ENCODE measurements around the gene SGPP1. TPM values are rescaled to one million over a fixed set of nuclear protein-coding genes. Genes with fewer than 3 reads are reported as not detected.

Gene SGPP1
- total and polyA plus RNA-seq, 2 of the 4 experiments (the other 2 are of a cell fraction) = 8.6 to 11.1 TPM

DNA sequence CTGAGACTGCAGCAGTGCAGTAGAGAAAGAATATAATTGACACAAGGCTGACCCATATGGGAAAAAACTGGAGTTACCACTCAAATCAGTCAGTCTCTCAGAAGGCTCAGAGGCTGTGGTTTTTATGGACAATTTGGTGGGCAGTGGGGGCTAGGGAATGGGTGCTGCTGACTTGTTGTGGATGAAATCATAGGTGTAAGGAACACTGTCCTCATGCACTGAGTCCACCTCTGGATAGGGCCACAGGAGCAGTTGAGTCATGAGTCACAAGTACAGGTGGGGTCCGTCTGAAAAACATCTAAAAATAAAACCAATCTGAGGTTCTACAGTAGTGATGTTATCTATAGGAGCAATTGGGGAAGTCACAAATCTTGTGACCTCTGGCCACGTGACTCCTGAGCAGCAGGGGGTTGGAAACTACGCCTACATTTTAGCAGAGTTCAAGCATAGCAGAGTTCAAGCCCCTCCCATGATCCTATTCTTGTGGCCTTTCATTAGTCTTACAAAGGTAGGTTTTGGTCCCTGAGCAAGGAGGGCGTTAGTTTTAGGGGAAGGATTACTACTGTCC lies 18.1 kb upstream of the SGPP1 start:
- Histone ChIP-seq H3K27me3 (ENCODE audit: control insufficient read depth, insufficient read depth, low read length) (peaks cover 4% of the 10 kb centered on the region), H3K23ac (ENCODE audit: low read depth, low read length) (no peak overlapping the region), H2BK20ac (ENCODE audit: low read depth, low read length) (no peak overlapping the region), H2BK15ac (ENCODE audit: low read depth, low read length) (no peak overlapping the region), H3K9me1 (ENCODE audit: insufficient read depth, low read length) (no peaks in the 10 kb centered on the region), H4K91ac (ENCODE audit: insufficient read depth, low read depth, low read length) (no peak overlapping the region), H3K36me3 (ENCODE audit: control insufficient read depth, insufficient read depth, low read length) (no peaks in the 10 kb centered on the region), H4K5ac (ENCODE audit: low read depth, low read length) (no peak overlapping the region), H3K14ac (replicated peaks; ENCODE audit: low read depth, low read length) (no peak overlapping the region), H2AK9ac (replicated peaks; ENCODE audit: low read depth, low read length, poor library complexity) (no peak overlapping the region), H3K4me3 (ENCODE audit: insufficient read depth, low read depth, low read length) (no peak overlapping the region), H3K27ac (ENCODE audit: insufficient read depth, low read length) (no peak overlapping the region), H4K20me1 (ENCODE audit: insufficient read depth, low read length) (no peaks in the 10 kb centered on the region), H3K4me1 (ENCODE audit: control insufficient read depth, insufficient read depth, low read length) (no peaks in the 10 kb centered on the region), H3K4me2 (ENCODE audit: low read depth, low read length) (no peak overlapping the region), H3K4ac (ENCODE audit: low read depth, low read length) (no peak overlapping the region), H3K79me1 (ENCODE audit: low read depth in 1 of 2, low read length in 2 of 2) (no peaks in the 10 kb centered on the region), H3K9me3 (ENCODE audit: control insufficient read depth, insufficient read depth, low read length) (no peaks in the 10 kb centered on the region), H2BK5ac (ENCODE audit: low read depth, low read length, poor library complexity, severe bottlenecking) (no peak overlapping the region), H3K56ac (ENCODE audit: extremely low read depth, insufficient read depth, low read length) (no peak overlapping the region), H2AK5ac (ENCODE audit: low read depth, low read length) (no peak overlapping the region), H3K9ac (ENCODE audit: low read depth, low read length) (no peak overlapping the region), H4K8ac (ENCODE audit: low read depth in 2 of 2, low read length in 2 of 2) (no peak overlapping the region), H2BK120ac (ENCODE audit: low read depth, low read length) (no peak overlapping the region), H3K18ac (ENCODE audit: low read depth, low read length) (no peak overlapping the region), H2AFZ (replicated peaks; ENCODE audit: low read length, poor library complexity) (no peak overlapping the region)
- dilution Hi-C loops (cut with HindIII; ENCODE audit: low sequenced_read_pairs, unreplicated experiment) = no loop called here
- TF ChIP-seq RCOR1 (IDR thresholded peaks at IDR 0.05; ENCODE audit: insufficient replicate concordance, low read length) = no peak
- no peak for TF ChIP-seq POLR2A (IDR thresholded peaks at IDR 0.05; ENCODE audit: low read depth, low read length)
- TF ChIP-seq, protein P1, sequence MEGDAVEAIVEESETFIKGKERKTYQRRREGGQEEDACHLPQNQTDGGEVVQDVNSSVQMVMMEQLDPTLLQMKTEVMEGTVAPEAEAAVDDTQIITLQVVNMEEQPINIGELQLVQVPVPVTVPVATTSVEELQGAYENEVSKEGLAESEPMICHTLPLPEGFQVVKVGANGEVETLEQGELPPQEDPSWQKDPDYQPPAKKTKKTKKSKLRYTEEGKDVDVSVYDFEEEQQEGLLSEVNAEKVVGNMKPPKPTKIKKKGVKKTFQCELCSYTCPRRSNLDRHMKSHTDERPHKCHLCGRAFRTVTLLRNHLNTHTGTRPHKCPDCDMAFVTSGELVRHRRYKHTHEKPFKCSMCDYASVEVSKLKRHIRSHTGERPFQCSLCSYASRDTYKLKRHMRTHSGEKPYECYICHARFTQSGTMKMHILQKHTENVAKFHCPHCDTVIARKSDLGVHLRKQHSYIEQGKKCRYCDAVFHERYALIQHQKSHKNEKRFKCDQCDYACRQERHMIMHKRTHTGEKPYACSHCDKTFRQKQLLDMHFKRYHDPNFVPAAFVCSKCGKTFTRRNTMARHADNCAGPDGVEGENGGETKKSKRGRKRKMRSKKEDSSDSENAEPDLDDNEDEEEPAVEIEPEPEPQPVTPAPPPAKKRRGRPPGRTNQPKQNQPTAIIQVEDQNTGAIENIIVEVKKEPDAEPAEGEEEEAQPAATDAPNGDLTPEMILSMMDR (conservative IDR thresholded peaks at IDR 0.05; ENCODE audit: low read depth, low read length) = no peak
- no peak for TF ChIP-seq CHD1 (IDR thresholded peaks at IDR 0.05; ENCODE audit: low read depth, low read length)
- 0% methylated on average over 1 of the region's 4 CpGs; no CpG with 5 or more reads in 1 of the 2 experiments for WGBS, 2 experiments (ENCODE audit: extremely low coverage in 2 of 2, insufficient read length in 1 of 2)
- no TSS peak for BruUV-seq (replicated peaks)
- in situ Hi-C loops (cut with MboI; ENCODE audit: low sequenced_read_pairs) = no loop called here
- no peak for ATAC-seq (ENCODE audit: low read depth)
- ChIA-PET CTCF (interaction anchor here (0.7 kb wide), 1 partner anchor 181 kb away, joined by 6 read pairs; no protein-coding TSS in a partner anchor), POLR2A (ENCODE audit: unreplicated experiment) (no interaction called here)
- no peak for DNase-seq
- intact Hi-C loops (cut with micrococcal nuclease) = no loop called here
